HepG2 (cell line): Measurements from ENCODE around the gene EMC9. TPM values are rescaled to one million over a fixed set of nuclear protein-coding genes. Genes with fewer than 3 reads are reported as not detected.

ENCODE experiments used
- ATF7 ChIP-seq, 2 experiments: fragments of 450-650 bp in 1 of 2; sonication (generic) in 1 of 2; formaldehyde crosslinking in 1 of 2; IDR thresholded peaks; 2 replicates each; pipeline versions ENCODE4 v1.4.0 to v1.6.1; 2016 to 2020; ENCODE audit warnings: antibody characterized with exemption in 1 of 2, mild to moderate bottlenecking in 1 of 2, missing genetic modification reagents in 1 of 2
- CEBPB ChIP-seq: IDR thresholded peaks from 2 replicates; pipeline ENCODE4 v1.6.1; 2011; ENCODE audit warnings: low read depth, low read length, improper control_type of control experiment, borderline replicate concordance
- ERF ChIP-seq: IDR thresholded peaks from 2 replicates; pipeline ENCODE4 v1.6.1; 2018; ENCODE audit warnings: missing biosample characterization, missing genetic modification reagents
- GLMP ChIP-seq: sonication (generic); formaldehyde crosslinking; IDR thresholded peaks from 2 replicates; pipeline ENCODE4 v1.9.0; 2021; ENCODE audit warnings: missing genetic modification reagents, mild to moderate bottlenecking, borderline replicate concordance
- HIC2 ChIP-seq: sonication (generic); formaldehyde crosslinking; IDR thresholded peaks from 2 replicates; pipeline ENCODE4 v1.9.0; 2022; ENCODE audit warnings: low read depth, missing genetic modification reagents
- HIVEP1 ChIP-seq: sonication (generic); formaldehyde crosslinking; IDR thresholded peaks from 2 replicates; pipeline ENCODE4 v1.4.0; 2020; ENCODE audit warnings: mild to moderate bottlenecking, missing genetic modification reagents
- HOXA5 ChIP-seq: sonication (generic); formaldehyde crosslinking; IDR thresholded peaks from 2 replicates; pipeline ENCODE4 v1.4.0; 2020; ENCODE audit warnings: missing genetic modification reagents
- MYNN ChIP-seq: sonication (generic); formaldehyde crosslinking; IDR thresholded peaks from 2 replicates; pipeline ENCODE4 v1.4.0; 2020; ENCODE audit warnings: mild to moderate bottlenecking, low read depth, missing genetic modification reagents
- NFKB2 ChIP-seq: sonication (generic); formaldehyde crosslinking; IDR thresholded peaks from 2 replicates; pipeline ENCODE4 v1.4.0; 2020; ENCODE audit warnings: missing genetic modification reagents, borderline replicate concordance
- SNAI1 ChIP-seq: sonication (generic); formaldehyde crosslinking; IDR thresholded peaks from 2 replicates; pipeline ENCODE4 v1.5.0; 2020; ENCODE audit warnings: mild to moderate bottlenecking, missing genetic modification reagents, borderline replicate concordance
- TBL1XR1 ChIP-seq: fragments of 150-350 bp; IDR thresholded peaks from 2 replicates; pipeline ENCODE4 v1.6.1; 2014; ENCODE audit warnings: borderline replicate concordance, low read length; ENCODE audit not compliant: partially characterized antibody
- ZFP62 ChIP-seq: sonication (generic); formaldehyde crosslinking; IDR thresholded peaks from 2 replicates; pipeline ENCODE4 v1.4.0; 2020; ENCODE audit warnings: missing genetic modification reagents
- ZNF225 ChIP-seq: sonication (generic); formaldehyde crosslinking; IDR thresholded peaks from 2 replicates; pipeline ENCODE4 v1.4.0; 2020; ENCODE audit warnings: mild to moderate bottlenecking, missing genetic modification reagents
- ZNF260 ChIP-seq: sonication (generic); formaldehyde crosslinking; IDR thresholded peaks from 2 replicates; pipeline ENCODE4 v1.4.0; 2020; ENCODE audit warnings: missing genetic modification reagents, low read depth, mild to moderate bottlenecking, borderline replicate concordance
- ZNF414 ChIP-seq: sonication (generic); formaldehyde crosslinking; IDR thresholded peaks from 2 replicates; pipeline ENCODE4 v1.5.0; 2020; ENCODE audit warnings: missing genetic modification reagents
- ZNF446 ChIP-seq: sonication (generic); formaldehyde crosslinking; IDR thresholded peaks from 2 replicates; pipeline ENCODE4 v1.5.0; 2020; ENCODE audit warnings: mild to moderate bottlenecking, missing genetic modification reagents
- ZNF550 ChIP-seq: sonication (generic); formaldehyde crosslinking; IDR thresholded peaks from 2 replicates; pipeline ENCODE4 v1.4.0; 2020; ENCODE audit warnings: mild to moderate bottlenecking, missing genetic modification reagents, borderline replicate concordance
- ZNF709 ChIP-seq: sonication (generic); formaldehyde crosslinking; IDR thresholded peaks from 2 replicates; pipeline ENCODE4 v1.5.0; 2020; ENCODE audit warnings: mild to moderate bottlenecking, missing genetic modification reagents
- ZNF749 ChIP-seq: sonication (generic); formaldehyde crosslinking; IDR thresholded peaks from 2 replicates; pipeline ENCODE4 v1.8.0; 2022; ENCODE audit warnings: mild to moderate bottlenecking, missing genetic modification reagents, moderate library complexity, borderline replicate concordance
- ZNF878 ChIP-seq: sonication (generic); formaldehyde crosslinking; IDR thresholded peaks from 2 replicates; pipeline ENCODE4 v1.8.1; 2023; ENCODE audit warnings: mild to moderate bottlenecking, missing genetic modification reagents, moderate library complexity
- polyA plus RNA-seq, 8 experiments: library from polyadenylated mRNA; depleted of rRNA in 3 of 8; stranded (reverse) in 7 of 8; unstranded in 1 of 8; fragments of >200 nt; fragmentation: Illumina TruSeq in 4 of 8; extraction: Trizol in 4 of 8; gene quantifications; 2 replicates each; pipeline versions ENCODE4 v1.2.1 to v1.2.3, GENCODE V29; 2011 to 2016; ENCODE audit warnings: low read depth in 4 of 8, missing spikeins in 1 of 8, mixed read lengths in 1 of 8; ENCODE audit not compliant: insufficient read depth in 1 of 8
- total RNA-seq, 5 experiments: library from RNA; depleted of rRNA; stranded (reverse); fragments of >200 nt; fragmentation: Illumina TruSeq; extraction: Trizol; gene quantifications; 2 replicates each; pipeline ENCODE4 v1.2.3, GENCODE V29; 2016; ENCODE audit warnings: low read depth in 1 of 5
- TF ChIP-seq, protein P1 (sequence below): sonication (generic); formaldehyde crosslinking; IDR thresholded peaks from 2 replicates; pipeline ENCODE4 v1.4.0; 2020; ENCODE audit warnings: mild to moderate bottlenecking, missing genetic modification reagents

EMC9 gene
- total and polyA plus RNA-seq, 2 of the 13 experiments (the other 11 are each of a cell fraction or from before 2014, with no cell fraction given) = 60.5 to 78.7 TPM

GRCh38 chr14:24160850-24161804 lies 19.7 kb upstream of the EMC9 start, which contains the start of gene IRF9 (continued):
- TF ChIP-seq NFKB2 (CRISPR knock-in tag) (peak; percentile 97), ZFP62 (CRISPR knock-in tag) (0 out of 2 replicates have a peak, but pooled peaks have one; percentile 38), ZNF550 (CRISPR knock-in tag) (peak; percentile 99), CEBPB (no peak; the same call in 1 of the 2 replicates), ZNF749 (CRISPR knock-in tag) (peak; percentile 99), SNAI1 (CRISPR knock-in tag) (0 out of 2 replicates have a peak, but pooled peaks have one; percentile 50), HIC2 (CRISPR knock-in tag) (peak; percentile 94), TBL1XR1 (peak; percentile 68), ATF7 (IDR thresholded peaks at IDR 0.05) (no peak), ATF7 (CRISPR knock-in tag; IDR thresholded peaks at IDR 0.05) (no peak), ZNF414 (CRISPR knock-in tag) (peak; percentile 87), HIVEP1 (CRISPR knock-in tag) (peak; percentile 93), ERF (CRISPR knock-in tag) (peak; percentile 100), MYNN (CRISPR knock-in tag) (peak; percentile 93), ZNF260 (no peak; the same call in 1 of the 2 replicates), ZNF446 (CRISPR knock-in tag) (no peak), ZNF878 (CRISPR knock-in tag) (peak; percentile 98), HOXA5 (CRISPR knock-in tag) (peak; percentile 99), GLMP (CRISPR knock-in tag) (no peak), ZNF709 (CRISPR knock-in tag) (peak; percentile 1; the same call in 1 of the 2 replicates), ZNF225 (peak; percentile 97)
- TF ChIP-seq, protein P1, sequence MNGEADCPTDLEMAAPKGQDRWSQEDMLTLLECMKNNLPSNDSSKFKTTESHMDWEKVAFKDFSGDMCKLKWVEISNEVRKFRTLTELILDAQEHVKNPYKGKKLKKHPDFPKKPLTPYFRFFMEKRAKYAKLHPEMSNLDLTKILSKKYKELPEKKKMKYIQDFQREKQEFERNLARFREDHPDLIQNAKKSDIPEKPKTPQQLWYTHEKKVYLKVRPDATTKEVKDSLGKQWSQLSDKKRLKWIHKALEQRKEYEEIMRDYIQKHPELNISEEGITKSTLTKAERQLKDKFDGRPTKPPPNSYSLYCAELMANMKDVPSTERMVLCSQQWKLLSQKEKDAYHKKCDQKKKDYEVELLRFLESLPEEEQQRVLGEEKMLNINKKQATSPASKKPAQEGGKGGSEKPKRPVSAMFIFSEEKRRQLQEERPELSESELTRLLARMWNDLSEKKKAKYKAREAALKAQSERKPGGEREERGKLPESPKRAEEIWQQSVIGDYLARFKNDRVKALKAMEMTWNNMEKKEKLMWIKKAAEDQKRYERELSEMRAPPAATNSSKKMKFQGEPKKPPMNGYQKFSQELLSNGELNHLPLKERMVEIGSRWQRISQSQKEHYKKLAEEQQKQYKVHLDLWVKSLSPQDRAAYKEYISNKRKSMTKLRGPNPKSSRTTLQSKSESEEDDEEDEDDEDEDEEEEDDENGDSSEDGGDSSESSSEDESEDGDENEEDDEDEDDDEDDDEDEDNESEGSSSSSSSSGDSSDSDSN = peak; percentile 96
